Activated CD4-positive, alpha-beta T cell treated with anti-CD3 and anti-CD28 coated beads, Interleukin-2, amount 10 ng/mL, durations not matched to agents 7 days and 5 days (primary cell): Measurements from ENCODE around the gene TNFRSF13B. TPM values are rescaled to one million over a fixed set of nuclear protein-coding genes. Genes with fewer than 3 reads are reported as not detected.

Experiments used
- CTCF ChIA-PET: fragments of 350-600 bp; sonication (Branson Sonifier 250); formaldehyde crosslinking; loops from one replicate; lab custom pipeline; 2021; ENCODE audit warnings: antibody characterized with exemption; lab: Charles Lee
- POLR2A ChIA-PET: fragments of 350-600 bp; sonication (Branson Sonifier 250); formaldehyde crosslinking; loops from one replicate; lab custom pipeline; 2021; ENCODE audit warnings: antibody characterized with exemption; lab: Charles Lee
- DNase-seq: peaks from one replicate; pipeline ENCODE4 v3.0.0-alpha.2; 2020
- H3K27ac Mint-ChIP-seq: one replicate; pipeline ENCODE4 v1.8.0; 2021; ENCODE audit warnings: mild to moderate bottlenecking, moderate library complexity, mixed read lengths
- H3K27me3 Mint-ChIP-seq: one replicate; pipeline ENCODE4 v1.8.0; 2021; ENCODE audit warnings: mixed read lengths
- H3K36me3 Mint-ChIP-seq: one replicate; pipeline ENCODE4 v1.8.0; 2021; ENCODE audit warnings: low read depth, mixed read lengths
- H3K4me1 Mint-ChIP-seq: one replicate; pipeline ENCODE4 v1.8.0; 2021; ENCODE audit warnings: mixed read lengths
- H3K4me3 Mint-ChIP-seq: one replicate; pipeline ENCODE4 v1.8.0; 2021; ENCODE audit warnings: mild to moderate bottlenecking, moderate library complexity, mixed read lengths
- H3K9me3 Mint-ChIP-seq: one replicate; pipeline ENCODE4 v1.8.0; 2021; ENCODE audit warnings: mixed read lengths
- total RNA-seq, 2 experiments: library from RNA; stranded (reverse); gene quantifications; one replicate each; pipeline ENCODE4 v1.2.3, GENCODE V29; 2021

The TNFRSF13B gene
- total RNA-seq, 2 experiments from 2014 or later, result not detected

DNA sequence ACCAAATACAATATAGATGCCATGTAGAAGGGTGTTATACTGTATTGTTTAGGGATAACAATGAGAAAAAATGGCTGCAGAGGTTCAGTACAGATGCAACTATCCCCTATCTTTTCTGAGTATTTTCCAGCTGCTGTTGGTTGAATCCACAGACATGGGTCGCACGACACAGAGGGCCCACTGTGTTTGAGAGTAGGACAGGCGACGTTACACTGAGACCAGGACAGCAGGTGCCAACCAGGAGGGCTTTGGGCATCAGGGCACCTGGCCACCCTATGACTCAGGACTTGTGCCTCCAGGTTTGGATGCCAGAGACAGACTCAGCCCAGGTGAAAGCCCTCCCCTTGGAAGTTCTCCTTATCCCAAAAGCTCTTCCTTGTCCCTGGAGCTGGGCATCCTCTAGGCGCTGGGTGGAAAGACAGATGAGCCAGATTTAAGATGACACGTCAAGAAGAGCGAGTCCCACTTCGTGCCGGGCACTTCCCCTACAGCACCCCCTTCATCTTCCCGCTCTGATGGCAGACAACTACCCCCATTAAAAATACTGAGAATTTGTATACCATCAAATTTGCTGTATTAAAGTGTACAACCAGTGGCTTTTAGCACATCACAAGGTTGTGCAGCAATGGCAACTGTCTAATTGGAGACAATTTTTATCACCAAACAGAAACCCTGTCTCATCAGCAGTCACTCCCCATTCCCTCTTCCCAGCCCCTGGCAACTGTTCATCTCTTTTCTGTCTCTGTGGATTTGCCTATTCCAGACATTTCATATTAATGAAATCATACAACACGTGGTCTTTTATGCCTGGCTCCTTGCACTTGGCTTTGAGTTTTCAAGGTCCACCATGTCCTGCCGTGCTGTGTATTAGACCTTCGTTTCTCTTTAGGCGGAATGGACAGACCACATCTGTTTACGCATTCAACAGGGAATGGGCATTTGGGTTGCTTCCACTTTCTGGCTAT is 30.6 kb downstream of the TNFRSF13B start:
- Mint-ChIP-seq H3K4me3 (no peak overlapping the region), H3K4me1 (no peaks in the 10 kb centered on the region), H3K27ac (no peak overlapping the region), H3K9me3 (no peaks in the 10 kb centered on the region), H3K27me3 (no peaks in the 10 kb centered on the region), H3K36me3 (no peaks in the 10 kb centered on the region)
- CTCF ChIA-PET, result interaction anchor here (0.7 kb wide), 1 partner anchor 9 kb away, joined by 3 read pairs; no protein-coding TSS in a partner anchor
- POLR2A ChIA-PET, result no interaction called here
- DNase-seq, result no peak

DNA sequence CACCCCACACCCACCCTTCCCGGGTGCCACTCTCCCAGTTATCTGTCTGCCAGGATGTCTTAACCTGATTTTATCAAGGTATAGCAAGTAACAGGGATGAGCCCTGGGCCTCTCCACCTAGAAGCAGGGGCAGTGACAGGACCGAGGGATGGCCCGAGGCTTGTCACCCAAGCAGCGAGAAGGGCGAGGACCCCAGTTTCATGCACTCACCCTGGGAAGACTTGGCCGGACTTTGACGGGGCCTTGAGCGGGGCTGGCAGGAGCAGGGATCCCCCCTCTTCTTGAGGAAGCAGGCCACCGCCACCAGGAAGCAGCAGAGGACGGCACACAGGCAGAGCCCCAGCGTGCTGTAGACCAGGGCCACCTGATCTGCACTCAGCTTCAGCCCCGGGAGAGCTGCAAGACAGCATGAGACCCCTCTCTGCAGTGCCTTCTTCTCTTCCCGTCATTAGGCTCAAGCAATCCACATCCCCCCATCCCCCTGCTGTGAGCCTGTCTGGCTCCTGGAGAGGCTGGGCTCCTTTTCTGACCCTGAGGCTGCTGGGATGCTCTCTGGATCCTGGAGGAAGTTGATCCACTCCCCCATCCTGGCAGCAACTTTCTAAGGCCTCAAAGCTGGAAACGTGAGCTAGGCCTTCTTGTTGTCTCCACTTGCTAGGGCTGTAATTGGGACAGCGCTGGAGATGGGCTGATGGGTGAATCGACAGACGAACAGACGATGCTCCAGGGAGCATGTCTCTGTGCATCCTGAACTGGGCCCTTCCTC is 31.6 kb downstream of the TNFRSF13B start:
- POLR2A ChIA-PET, result no interaction called here
- Mint-ChIP-seq H3K4me1 (no peaks in the 10 kb centered on the region), H3K36me3 (no peaks in the 10 kb centered on the region), H3K9me3 (no peaks in the 10 kb centered on the region), H3K4me3 (no peak overlapping the region), H3K27me3 (no peaks in the 10 kb centered on the region), H3K27ac (no peak overlapping the region)
- no peak for DNase-seq
- CTCF ChIA-PET, result no interaction called here

DNA sequence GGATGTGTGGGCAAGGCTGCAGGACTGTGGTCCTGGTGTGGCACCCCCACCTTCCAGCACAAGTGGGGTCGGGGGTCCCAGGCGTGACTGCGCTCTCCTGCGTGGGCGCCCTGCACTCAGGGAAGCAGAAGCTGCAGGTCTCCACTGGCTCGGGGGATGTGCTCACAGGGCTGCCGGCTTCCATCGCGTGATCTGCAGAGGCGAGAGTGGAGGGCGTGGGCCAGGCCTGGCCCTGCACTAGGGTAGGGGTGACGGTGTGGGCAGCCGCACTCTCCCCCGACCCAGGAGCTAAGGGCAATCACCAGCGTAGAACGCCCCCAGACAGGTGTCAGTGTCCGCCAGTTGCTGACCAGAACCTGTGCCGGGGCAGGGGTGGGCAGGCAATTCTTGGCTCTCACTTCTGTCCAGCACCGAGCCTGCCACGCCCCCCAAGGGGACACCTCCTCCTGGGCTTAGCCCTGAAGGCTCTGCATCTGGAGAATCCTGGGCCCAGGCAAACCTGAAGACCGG is 32.3 kb downstream of the TNFRSF13B start:
- no peak for DNase-seq
- H3K4me1 Mint-ChIP-seq, result no peaks in the 10 kb centered on the region
- no peak overlapping the region for H3K4me3 Mint-ChIP-seq
- H3K9me3 Mint-ChIP-seq, result no peaks in the 10 kb centered on the region
- no peaks in the 10 kb centered on the region for H3K36me3 Mint-ChIP-seq
- POLR2A ChIA-PET, result no interaction called here
- CTCF ChIA-PET, result no interaction called here
- H3K27me3 Mint-ChIP-seq, result no peaks in the 10 kb centered on the region
- H3K27ac Mint-ChIP-seq, result no peak overlapping the region

DNA sequence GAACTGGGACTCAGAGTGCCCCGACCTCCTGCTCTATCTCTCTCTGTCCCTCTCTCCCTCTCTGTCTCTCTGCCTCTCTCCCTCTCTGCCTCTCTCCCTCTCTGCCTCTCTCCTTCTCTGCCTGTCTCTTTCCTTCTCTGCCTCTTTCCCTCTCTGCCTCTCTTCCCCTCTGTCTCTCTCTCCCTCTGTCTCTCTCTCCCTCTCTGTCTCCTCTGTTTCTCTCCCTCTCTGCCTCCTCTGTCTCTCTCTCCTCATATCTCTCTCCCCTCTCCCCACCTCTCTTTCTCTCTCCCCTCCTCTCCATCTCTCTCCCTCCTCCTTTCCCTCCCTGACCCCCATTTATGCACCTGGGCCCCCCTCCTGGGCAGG is 32.7 kb downstream of the TNFRSF13B start:
- no peaks in the 10 kb centered on the region for H3K27me3 Mint-ChIP-seq
- ChIA-PET POLR2A (no interaction called here), CTCF (no interaction called here)
- no peaks in the 10 kb centered on the region for H3K4me1 Mint-ChIP-seq
- no peak overlapping the region for H3K27ac Mint-ChIP-seq
- no peaks in the 10 kb centered on the region for H3K36me3 Mint-ChIP-seq
- DNase-seq, result no peak
- no peak overlapping the region for H3K4me3 Mint-ChIP-seq
- no peaks in the 10 kb centered on the region for H3K9me3 Mint-ChIP-seq

DNA sequence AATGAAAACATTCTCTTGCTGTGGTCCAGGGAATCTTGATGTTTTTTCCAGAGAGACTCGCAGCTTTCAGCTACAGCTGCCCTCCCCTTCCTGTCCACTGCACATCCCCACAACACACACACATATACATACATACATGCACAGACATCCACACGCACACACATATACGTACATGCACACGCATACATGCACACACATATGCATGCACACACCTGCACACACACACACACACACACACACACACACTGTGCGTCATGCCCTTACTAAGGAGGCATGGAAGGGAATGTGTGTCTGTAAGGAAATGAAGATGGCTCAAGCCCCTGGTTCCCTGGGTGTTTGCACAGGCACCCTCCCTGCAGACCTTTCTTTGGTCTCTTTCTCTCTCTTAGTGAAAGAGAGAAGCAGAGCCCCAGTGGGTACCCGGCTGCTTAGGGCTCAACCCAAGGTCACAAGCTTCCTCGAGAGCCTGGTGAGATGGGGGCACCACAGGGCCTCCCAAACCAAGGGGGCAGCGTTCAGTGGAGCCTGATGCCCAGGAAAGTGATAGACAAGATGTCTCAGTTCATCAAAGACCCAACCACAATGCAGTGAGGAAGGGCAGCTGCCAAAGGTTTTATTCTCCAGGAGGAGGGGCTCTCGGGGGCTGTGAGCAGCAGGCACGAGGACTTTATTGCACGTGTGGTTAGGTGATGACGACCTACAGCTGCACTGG is 33.3 kb downstream of the TNFRSF13B start:
- POLR2A ChIA-PET, result no interaction called here
- DNase-seq, result no peak
- Mint-ChIP-seq H3K4me1 (no peaks in the 10 kb centered on the region), H3K27ac (no peak overlapping the region), H3K36me3 (no peaks in the 10 kb centered on the region), H3K4me3 (no peak overlapping the region), H3K27me3 (no peaks in the 10 kb centered on the region), H3K9me3 (no peaks in the 10 kb centered on the region)
- CTCF ChIA-PET, result no interaction called here

DNA sequence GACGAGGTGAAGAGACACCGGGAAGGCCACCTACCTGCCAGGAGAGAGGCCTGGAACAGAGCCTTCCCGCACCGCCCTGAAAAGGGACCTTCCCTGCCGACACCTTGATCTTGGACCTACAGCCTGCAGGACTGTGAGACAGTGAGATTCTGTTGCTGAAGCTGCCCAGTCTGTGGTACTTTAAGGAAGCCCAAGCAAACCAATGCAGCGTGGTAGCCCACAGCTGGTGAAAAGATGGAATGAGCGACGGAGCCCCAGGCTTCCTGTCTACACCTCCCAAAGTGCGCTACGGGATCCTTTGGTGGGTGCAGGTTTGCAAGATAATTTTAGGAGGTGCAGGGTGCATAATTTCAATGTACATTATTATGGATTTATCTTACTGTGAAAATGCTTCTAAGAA is 33.9 kb downstream of the TNFRSF13B start:
- Mint-ChIP-seq H3K36me3 (no peaks in the 10 kb centered on the region), H3K27ac (no peak overlapping the region), H3K9me3 (no peaks in the 10 kb centered on the region), H3K4me3 (no peak overlapping the region), H3K27me3 (no peaks in the 10 kb centered on the region), H3K4me1 (no peaks in the 10 kb centered on the region)
- ChIA-PET CTCF (no interaction called here), POLR2A (no interaction called here)
- DNase-seq, result no peak

DNA sequence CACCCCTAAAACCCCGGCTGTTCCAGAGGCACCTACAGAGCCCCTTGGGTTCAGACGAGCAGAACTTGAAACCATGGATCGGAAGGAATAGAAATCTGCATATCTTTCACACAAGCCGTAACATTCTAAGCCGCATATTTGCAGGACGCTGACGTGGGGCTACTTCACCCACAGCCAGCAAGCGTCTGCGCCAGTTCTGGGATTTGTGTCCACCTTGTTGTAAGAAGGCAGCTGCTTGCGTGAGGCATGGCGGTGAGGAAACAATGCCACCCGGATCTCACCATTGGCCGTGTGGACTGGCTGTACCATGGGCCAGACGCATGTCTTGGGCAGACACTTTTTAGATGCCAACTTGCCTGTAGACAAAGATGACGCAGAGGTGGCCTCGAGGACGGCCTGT is 34.5 kb downstream of the TNFRSF13B start:
- DNase-seq, result no peak
- ChIA-PET POLR2A (no interaction called here), CTCF (interaction anchor here (0.6 kb wide), 1 partner anchor 105 kb away, joined by 3 read pairs; the partner anchor contains the start of gene MPRIP)
- Mint-ChIP-seq H3K9me3 (no peaks in the 10 kb centered on the region), H3K36me3 (no peaks in the 10 kb centered on the region), H3K27ac (no peak overlapping the region), H3K4me1 (no peaks in the 10 kb centered on the region), H3K4me3 (no peak overlapping the region), H3K27me3 (no peaks in the 10 kb centered on the region)

DNA sequence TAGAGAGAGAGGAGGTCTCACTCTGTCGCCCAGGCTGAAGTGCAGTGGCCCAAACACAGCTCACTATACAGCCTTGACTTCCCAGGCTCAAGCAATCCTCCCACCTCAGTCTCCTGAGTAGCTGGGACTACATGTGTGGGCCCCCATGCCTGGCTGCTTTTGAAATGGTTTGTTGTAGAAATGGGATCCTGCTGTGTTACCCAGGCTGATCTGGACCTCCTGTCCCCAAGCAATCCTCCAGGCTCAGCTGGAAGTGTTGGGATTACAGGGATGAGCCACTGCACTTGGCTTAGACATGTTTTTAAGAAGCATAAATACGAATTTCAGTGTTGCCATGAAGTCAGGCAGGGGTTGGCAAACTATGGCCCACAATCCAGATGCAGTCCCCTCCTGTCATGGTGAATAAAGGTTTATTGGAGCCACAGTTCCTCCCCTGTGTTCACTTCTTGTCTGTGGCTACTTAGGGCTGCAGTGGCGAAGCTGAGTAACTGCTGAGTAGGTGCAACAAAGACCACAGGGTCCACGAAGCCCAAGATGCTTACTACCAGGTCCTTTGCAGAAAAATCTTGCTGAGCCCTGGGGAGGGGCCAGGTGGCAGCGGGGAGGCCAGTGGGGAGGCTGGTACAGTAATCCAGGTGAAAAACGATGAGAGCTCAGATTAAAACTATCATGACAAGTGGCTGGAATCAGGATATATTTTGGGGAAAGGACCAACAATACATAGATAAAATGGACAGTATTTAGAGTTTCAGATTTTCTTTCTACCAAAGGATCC is 35.2 kb downstream of the TNFRSF13B start:
- CTCF ChIA-PET, result interaction anchor here (0.6 kb wide), 1 partner anchor 105 kb away, joined by 3 read pairs; the partner anchor contains the start of gene MPRIP
- H3K9me3 Mint-ChIP-seq, result no peaks in the 10 kb centered on the region
- no peaks in the 10 kb centered on the region for H3K27me3 Mint-ChIP-seq
- no peaks in the 10 kb centered on the region for H3K36me3 Mint-ChIP-seq
- H3K4me1 Mint-ChIP-seq, result no peaks in the 10 kb centered on the region
- no peak for DNase-seq
- H3K27ac Mint-ChIP-seq, result no peak overlapping the region
- POLR2A ChIA-PET, result no interaction called here
- no peak overlapping the region for H3K4me3 Mint-ChIP-seq

DNA sequence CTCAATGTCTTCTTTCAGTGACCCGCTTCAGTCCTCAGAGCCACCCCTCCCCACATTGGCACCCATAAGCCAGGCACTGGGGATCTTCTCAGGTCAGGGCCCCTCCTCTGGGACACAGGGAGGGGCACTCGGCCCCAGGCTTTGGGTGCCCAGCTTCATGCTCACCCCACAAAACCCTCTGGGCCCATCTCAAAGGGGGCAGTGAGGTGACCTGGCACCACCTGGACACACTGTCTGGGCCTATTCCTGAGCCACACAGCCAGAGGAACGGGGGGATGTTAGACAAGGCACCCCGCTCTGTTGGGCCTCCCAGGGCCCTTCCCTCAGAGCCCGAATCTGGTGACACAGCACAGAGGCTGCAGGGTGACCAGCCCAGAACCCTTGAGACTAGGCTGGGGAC is 36.1 kb downstream of the TNFRSF13B start:
- Mint-ChIP-seq H3K27ac (no peak overlapping the region), H3K27me3 (no peaks in the 10 kb centered on the region), H3K4me1 (no peaks in the 10 kb centered on the region), H3K36me3 (no peaks in the 10 kb centered on the region), H3K9me3 (no peaks in the 10 kb centered on the region), H3K4me3 (no peak overlapping the region)
- DNase-seq, result no peak
- CTCF ChIA-PET, result no interaction called here
- POLR2A ChIA-PET, result no interaction called here

DNA sequence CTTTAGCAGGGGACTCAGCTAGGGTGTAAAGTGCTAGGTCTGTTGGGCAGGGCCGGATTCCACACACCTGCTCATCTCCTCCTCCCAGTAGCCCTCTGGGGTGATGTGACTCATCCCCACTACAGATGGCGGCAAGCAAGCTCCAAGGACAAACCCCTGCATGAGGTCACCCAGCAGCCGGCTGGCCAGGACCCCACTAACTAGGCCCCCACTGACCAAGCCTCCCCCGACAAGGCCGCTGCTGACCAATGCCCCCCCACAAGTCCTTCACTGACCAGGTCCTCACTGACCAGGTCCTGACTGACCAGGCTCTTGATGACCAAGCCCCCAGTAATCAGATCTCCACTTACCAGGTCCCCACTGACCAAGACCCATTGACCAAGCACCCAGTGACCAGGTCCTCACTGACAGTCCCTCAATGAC is 36.7 kb downstream of the TNFRSF13B start:
- H3K4me3 Mint-ChIP-seq, result no peak overlapping the region
- H3K9me3 Mint-ChIP-seq, result no peaks in the 10 kb centered on the region
- POLR2A ChIA-PET, result no interaction called here
- H3K27ac Mint-ChIP-seq, result no peak overlapping the region
- no peaks in the 10 kb centered on the region for H3K4me1 Mint-ChIP-seq
- DNase-seq, result no peak
- H3K27me3 Mint-ChIP-seq, result no peaks in the 10 kb centered on the region
- CTCF ChIA-PET, result no interaction called here
- H3K36me3 Mint-ChIP-seq, result no peaks in the 10 kb centered on the region

DNA sequence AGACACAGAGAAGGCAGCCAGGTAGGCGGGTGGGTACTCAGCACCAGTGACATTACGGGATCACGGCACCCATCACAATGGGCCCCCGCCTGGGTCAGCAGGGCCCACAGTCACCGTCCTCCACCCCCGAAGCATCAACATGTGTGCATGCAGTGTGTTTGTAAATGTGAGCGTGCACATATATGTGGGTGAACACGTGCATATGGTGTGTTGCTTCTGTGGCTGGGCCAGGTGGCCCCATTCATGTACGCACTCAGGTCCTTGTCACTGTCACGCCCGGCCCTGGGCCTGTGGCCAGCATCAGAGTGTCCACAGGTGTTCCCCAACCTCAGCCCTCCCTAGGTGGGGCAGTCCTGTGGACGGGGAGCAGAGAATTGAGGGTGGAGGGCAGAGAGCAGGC is 37.1 kb downstream of the TNFRSF13B start:
- Mint-ChIP-seq H3K36me3 (no peaks in the 10 kb centered on the region), H3K27ac (no peak overlapping the region), H3K4me1 (no peaks in the 10 kb centered on the region), H3K27me3 (no peaks in the 10 kb centered on the region), H3K9me3 (no peaks in the 10 kb centered on the region), H3K4me3 (no peak overlapping the region)
- ChIA-PET POLR2A (no interaction called here), CTCF (no interaction called here)
- no peak for DNase-seq

DNA sequence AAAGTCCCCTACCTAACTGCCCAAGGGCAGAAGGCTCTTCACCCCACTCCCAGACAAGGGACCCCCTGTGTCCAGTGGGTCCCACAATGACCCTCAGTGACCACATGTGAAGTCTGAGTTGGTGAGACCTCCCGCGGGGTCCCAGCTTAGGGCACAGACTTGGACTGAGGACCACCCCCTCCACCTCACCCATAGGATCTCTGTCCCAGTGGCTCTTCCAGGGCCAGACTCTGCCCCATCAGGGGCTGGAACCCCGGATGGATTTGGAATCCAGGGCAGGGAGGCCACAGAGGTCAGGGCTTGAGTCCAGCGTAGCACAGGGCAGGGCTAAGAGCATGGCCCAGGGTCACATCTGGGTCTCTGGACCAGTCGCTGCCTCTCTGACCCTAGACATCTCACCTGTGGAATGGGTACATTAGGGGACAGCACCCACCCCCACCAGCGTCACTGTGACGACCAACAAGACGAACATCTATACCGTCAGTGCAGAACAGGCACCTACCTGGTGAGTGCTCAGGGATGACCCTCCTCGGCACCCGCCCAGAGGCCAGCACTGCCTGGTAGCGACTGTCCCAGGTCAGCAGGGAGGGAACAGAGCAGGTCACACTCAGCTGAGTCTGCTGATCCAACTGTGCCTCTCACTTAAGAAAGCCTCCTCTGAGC is 37.7 kb downstream of the TNFRSF13B start:
- Mint-ChIP-seq H3K4me1 (no peaks in the 10 kb centered on the region), H3K36me3 (no peaks in the 10 kb centered on the region), H3K4me3 (no peak overlapping the region), H3K27ac (no peak overlapping the region), H3K27me3 (no peaks in the 10 kb centered on the region), H3K9me3 (no peaks in the 10 kb centered on the region)
- POLR2A ChIA-PET, result no interaction called here
- DNase-seq, result no peak
- CTCF ChIA-PET, result no interaction called here
